Esophagus muscularis mucosa (tissue), 3 donors: ENCODE measurements around the gene THADA.

Source experiments
- POLR2AphosphoS5 ChIP-seq, 2 donors: sonication (generic); formaldehyde crosslinking; IDR thresholded peaks; one replicate each; pipeline ENCODE4 v1.6.1; 2017; ENCODE audit warnings: antibody characterized with exemption in 2 of 2
- TF ChIP-seq, protein P1 (sequence below), 3 experiments: fragments of 200-600 bp in 2 of 3; fragments of 450-650 bp in 1 of 3; sonication (generic) in 2 of 3; IDR thresholded peaks; one replicate each; pipeline ENCODE4 v1.5.1; 2017 to 2019; ENCODE audit warnings: antibody characterized with exemption in 3 of 3, mild to moderate bottlenecking in 2 of 3, moderate library complexity in 1 of 3

GRCh38 chr2:43269074-43269572, 326.7 kb downstream of the THADA start:
- TF ChIP-seq POLR2AphosphoS5 (IDR thresholded peaks at IDR 0.05) = peak; percentile 72 to 84
- TF ChIP-seq, protein P1, sequence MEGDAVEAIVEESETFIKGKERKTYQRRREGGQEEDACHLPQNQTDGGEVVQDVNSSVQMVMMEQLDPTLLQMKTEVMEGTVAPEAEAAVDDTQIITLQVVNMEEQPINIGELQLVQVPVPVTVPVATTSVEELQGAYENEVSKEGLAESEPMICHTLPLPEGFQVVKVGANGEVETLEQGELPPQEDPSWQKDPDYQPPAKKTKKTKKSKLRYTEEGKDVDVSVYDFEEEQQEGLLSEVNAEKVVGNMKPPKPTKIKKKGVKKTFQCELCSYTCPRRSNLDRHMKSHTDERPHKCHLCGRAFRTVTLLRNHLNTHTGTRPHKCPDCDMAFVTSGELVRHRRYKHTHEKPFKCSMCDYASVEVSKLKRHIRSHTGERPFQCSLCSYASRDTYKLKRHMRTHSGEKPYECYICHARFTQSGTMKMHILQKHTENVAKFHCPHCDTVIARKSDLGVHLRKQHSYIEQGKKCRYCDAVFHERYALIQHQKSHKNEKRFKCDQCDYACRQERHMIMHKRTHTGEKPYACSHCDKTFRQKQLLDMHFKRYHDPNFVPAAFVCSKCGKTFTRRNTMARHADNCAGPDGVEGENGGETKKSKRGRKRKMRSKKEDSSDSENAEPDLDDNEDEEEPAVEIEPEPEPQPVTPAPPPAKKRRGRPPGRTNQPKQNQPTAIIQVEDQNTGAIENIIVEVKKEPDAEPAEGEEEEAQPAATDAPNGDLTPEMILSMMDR (IDR thresholded peaks at IDR 0.05) = no peak
